ENCODE data around the gene KCNG2.
"Not testable (repeated sequence)": the region's sequence is repeated elsewhere in the genome, so short reads cannot be mapped to it uniquely, and the experiment has no call there.

KCNG2 gene

GRCh38 chr18:79797518-79798345 lies at the start of gene KCNG2:
KCNG2 (plus strand) TSS chr18:79797938; CDS start chr18:79863668, 65,730 bp downstream.
- DNase-seq, result no peak

GRCh38 chr18:79748321-79749180 lies 49.2 kb upstream of the KCNG2 start:
- DNase-seq, result no peak

GRCh38 chr18:79749251-79750191 lies 48.2 kb upstream of the KCNG2 start:
- DNase-seq, result no peak

DNA sequence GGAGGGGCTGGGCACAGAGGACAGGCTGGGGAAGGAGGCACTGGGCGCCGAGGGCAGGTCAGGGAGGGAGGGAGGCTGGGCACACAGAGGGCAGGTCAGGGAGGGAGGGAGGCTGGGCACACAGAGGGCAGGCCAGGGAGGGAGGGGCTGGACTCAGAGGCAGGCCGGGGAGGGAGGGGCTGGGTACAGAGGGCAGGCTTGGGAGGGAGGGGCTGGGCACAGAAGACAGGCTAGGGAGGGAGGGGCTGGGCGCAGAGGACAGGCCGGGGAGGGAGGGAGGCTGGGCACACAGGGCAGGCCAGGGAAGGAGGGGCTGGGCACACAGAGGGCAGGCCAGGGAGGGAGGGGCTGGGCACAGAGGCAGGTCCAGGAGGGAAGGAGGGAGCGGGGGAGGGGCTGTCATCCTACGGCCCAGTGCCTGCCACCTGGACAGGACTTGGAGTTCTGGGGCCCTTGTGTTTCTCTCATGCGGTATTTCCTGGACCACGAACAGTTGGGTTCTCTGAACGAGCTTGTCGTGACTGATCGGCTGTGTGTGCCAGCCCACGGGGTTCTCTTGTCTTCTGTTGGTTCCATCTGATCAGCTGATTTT lies 46.7 kb upstream of the KCNG2 start:
- no peak for DNase-seq

GRCh38 chr18:79751918-79752578 lies 45.7 kb upstream of the KCNG2 start:
- DNase-seq, result not testable (repeated sequence)

DNA sequence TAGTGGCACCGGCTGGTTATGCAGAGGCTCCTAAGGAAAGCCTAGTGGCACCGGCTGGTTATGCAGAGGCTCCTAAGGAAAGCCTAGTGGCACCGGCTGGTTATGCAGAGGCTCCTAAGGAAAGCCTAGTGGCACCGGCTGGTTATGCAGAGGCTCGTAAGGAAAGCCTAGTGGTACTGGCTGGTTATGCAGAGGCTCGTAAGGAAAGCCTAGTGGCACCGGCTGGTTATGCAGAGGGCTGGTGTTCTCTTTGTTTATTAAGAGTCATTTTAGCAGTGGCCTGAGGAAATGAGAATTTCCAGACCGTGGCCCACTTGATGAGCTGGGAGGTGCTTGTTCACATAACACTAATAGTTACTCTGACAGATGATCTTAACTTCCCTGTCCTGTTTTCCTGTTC lies 44.8 kb upstream of the KCNG2 start:
- DNase-seq, result not testable (repeated sequence)

DNA sequence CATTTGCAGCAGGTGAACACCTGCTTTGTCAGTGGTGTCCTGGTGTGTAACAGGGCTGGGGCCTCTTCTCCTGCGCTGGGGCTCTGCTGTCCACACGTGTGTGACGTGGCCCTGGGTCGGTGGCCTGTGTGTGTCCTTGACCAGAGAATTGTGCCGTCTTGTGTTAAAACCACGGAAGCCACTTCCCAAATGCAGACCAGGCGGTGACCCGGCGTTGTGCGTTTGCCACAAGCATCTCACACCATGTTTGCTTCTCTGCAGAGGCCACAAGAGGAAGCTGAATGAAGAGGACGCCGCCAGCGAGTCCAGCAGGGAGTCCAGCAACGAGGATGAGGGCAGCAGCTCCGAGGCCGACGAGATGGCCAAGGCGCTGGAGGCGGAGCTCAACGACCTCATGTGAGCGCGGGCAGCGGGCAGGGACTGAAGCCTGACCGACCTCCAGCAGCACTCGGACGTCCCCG lies 44.3 kb upstream of the KCNG2 start:
- DNase-seq, result no peak

DNA sequence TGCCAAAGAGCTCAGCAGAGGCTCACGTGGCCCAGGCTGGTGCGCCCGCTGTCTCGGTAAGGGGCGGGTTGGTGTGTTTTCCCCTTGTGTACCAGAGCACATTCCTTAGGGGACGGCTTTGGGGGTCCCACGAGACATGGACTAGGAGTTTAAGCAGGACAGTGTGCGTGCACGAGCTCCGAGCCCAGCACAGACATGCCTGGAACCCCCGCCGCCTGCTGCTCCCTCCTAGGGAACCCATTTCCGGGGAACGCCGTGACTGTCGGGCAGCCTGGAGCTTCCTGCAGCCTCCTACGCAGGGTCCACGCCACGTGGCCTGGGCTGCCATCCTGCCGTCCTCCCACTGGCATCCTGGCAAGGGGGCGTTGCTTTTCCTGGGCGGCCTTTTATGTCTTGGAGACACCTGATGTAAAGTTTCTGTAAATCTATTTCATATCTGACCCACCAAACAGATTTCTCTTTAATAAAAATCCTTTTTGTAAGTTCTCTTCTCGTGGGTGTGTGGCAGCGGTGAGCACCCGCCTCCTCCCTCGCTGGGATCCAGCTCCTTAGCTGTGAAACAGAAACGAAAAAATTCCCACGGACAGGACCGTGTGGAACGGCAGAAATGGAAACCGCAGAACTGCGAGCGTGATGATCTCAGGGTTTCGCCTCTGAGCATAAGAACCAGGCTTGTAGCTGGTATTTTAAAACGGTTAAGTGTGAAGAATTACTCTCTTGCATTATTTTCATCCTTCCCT lies 43.5 kb upstream of the KCNG2 start:
- DNase-seq, result no peak

- DNase-seq, result no peak
Measured at GRCh38 chr18:79754831-79755351, 42.8 kb upstream of the KCNG2 start.

DNA sequence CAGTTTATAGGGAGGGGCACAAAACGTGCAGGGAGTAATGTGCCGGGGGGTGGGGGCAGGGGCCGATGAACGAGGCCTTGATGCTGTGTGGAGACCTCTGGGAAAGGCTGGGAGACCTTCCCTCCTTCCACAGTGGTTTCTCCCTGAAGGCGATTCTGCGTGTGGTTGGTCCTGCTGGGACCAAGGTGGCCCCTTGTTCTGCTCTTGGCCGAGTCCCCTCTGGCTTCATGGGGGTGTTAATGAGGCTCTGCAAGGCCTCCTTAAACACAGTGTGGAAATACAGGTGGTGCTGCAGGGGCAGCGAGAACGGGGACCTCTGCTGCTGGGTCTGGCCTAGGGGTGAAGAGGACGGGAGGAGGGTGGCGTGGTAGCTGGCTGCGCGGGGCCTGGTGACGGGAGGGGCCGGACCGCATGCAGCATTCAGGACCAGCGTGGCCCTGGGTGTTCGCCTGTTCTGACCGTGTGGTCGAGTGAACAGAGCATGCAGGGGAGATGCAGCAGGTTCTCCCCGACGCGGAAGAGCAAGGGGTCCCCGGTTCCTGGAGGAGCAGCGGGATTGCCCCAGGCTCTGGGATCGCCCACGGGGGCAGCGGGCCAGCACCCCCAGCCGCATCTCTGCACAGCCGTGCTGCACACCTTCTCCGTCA lies 42.1 kb upstream of the KCNG2 start:
- no peak for DNase-seq

DNA sequence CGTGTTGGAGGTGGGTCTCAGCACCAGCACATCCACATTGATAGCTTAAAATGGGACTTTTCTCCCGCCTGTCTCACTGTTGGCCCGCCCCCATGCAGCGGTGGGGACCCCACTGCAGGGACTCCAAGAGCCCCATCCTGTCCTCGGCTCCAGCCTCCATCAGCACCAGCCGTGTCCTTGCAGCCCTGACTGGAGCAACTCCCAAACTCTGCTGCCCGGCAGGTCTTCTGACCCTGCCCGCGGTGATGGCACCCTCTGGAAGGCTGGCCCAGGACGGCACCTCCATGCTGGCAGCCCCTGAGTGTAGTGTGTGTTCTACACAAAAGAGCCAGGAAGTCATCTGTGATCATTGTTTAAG lies 41.6 kb upstream of the KCNG2 start:
- no peak for DNase-seq

DNA sequence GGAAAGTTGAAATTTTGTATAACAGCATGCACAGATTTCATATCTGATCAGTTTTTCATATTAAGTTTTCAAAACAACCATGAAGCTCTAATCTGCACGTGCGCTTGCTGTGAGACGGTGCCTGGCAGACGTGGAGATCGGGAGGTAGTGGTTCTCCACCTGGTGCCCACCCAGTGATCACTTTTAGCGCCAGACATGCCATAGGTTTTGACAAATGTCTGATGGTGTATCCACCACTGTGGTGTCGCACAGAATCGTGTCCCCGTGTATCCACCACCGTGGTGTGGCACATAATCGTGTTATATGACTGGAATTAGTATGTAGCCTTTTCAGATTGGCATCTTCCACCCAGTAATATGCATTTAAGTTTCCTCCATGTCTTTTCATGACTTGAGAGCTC lies 40.9 kb upstream of the KCNG2 start:
- DNase-seq, result no peak

DNA sequence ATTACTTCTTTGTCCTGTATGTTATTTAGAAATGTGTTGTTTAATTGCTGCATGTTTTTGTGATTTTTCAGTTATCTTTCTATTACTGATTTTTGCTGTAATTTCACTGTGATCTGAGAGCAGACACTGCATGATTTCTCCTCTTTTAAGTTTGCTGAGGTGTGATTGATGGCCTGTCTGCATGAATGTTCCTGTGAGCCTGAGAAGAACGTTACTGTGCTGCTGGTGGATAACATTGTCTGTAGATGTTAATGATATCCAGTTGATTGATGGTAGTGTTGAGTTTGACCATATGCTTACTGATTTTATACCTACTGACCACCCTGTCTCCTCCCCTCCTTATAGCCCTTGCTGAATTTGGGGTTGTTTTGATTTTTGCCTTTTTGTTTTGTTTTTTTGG lies 37.4 kb upstream of the KCNG2 start:
- DNase-seq, result no peak

GRCh38 chr18:79760881-79761280 lies 36.9 kb upstream of the KCNG2 start:
- no peak for DNase-seq

DNA sequence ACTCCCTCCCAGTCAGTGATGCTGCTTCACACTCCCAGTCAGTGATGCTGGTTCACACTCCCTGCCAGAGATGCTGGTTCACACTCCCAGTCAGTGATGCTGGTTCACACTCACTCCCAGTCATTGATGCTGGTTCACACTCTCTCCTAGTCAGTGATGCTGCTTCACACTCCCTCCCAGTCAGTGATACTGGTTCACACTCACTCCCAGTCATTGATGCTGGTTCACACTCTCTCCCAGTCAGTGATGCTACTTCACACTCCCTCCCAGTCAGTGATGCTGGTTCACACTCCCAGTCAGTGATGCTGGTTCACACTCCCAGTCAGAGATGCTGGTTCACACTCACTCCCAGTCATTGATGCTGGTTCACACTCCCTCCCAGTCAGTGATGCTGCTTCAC lies 34.3 kb upstream of the KCNG2 start:
- DNase-seq, result no peak

- DNase-seq, result no peak
Measured at GRCh38 chr18:79764131-79764530, 33.6 kb upstream of the KCNG2 start.

DNA sequence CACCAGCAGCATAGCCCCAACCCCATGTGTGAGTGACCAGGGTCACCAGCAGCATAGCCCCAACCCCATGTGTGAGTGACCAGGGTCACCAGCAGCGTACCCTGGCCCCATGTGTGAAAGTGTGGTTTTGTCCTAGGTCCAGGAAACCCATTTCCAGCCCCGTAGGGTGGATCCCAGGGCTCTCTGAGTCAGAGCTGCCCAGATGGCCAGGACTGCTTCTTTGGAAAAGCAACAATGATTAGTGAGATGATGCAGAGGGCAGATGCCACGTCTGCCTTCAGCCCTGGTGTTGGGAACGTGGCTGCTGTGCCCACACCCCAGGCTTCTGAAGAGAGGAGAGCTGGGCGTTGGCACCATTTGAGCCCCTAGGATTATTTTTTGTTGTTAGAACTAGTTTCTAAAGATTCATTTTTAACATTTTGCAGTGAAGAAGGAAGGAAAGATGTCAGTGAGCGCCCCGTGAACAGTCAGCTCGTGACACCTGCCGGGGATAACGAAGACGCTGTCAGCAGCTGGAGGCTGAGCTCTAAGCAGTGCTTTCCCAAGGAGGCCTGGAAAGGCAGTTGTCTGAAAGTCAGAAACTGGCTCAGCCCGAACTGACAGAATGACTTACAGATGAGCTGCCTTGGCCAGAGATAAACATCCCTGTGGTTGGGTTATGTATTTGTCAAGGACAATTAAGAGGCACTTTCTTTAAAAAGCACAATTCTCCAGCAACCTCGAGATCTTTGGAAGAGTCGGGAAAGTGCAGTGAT lies 32.1 kb upstream of the KCNG2 start:
- DNase-seq, result no peak

DNA sequence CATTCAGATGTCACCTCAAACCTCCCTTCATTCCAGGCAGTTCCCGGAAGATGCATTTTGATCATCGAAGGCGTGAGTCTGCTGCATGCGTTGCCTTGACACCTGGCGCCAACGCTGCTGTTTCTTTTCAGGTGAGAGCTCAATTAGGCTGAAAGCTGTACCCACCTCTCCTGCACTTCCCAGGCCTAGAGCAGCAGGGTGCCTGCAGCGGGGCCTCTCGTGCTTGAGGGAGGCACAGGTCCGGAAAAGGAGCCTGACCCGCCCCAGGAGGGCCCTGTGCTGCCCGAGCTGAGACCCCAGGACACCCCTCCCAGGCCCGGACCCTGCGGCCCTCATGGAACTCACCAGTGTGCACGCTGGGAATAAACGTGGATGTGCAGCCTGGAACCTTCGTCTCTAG lies 31.4 kb upstream of the KCNG2 start:
- no peak for DNase-seq

- no peak for DNase-seq
Measured at GRCh38 chr18:79768745-79769144, 29.0 kb upstream of the KCNG2 start.
